Hypothalamus (tissue), 51 donors: ENCODE measurements around the gene CRHR2.
A peak's percentile ranks its signal among the peaks of the same experiment; 100 is the strongest.

ENCODE experiments used
- DNase-seq, 51 donors: peaks; one replicate each; lab custom pipeline; 2025; lab: John Stamatoyannopoulos, UW

Gene CRHR2

GRCh38 chr7:30707391-30708357 lies 25.4 kb upstream of the CRHR2 start:
- DNase-seq = no peak

- DNase-seq = no peak
Observed at GRCh38 chr7:30706908-30707307, 24.7 kb upstream of the CRHR2 start.

GRCh38 chr7:30706316-30706715 lies 24.1 kb upstream of the CRHR2 start:
- DNase-seq = no peak

GRCh38 chr7:30705596-30705995 lies 23.3 kb upstream of the CRHR2 start:
- peak in 2 of 51 donors; percentile 5 to 8 for DNase-seq

- DNase-seq = no peak
Observed at GRCh38 chr7:30705008-30705407, 22.8 kb upstream of the CRHR2 start.

GRCh38 chr7:30703756-30704155 lies 21.5 kb upstream of the CRHR2 start:
- no peak for DNase-seq

- DNase-seq = no peak
Observed at GRCh38 chr7:30702200-30702599, 19.9 kb upstream of the CRHR2 start.

- DNase-seq = no peak
Observed at GRCh38 chr7:30700941-30701340, 18.7 kb upstream of the CRHR2 start.

GRCh38 chr7:30699706-30700495 lies 17.6 kb upstream of the CRHR2 start:
- no peak for DNase-seq

- DNase-seq = no peak
Observed at GRCh38 chr7:30698481-30698880, 16.2 kb upstream of the CRHR2 start.

- no peak for DNase-seq
Observed at GRCh38 chr7:30697719-30698460, 15.6 kb upstream of the CRHR2 start.

GRCh38 chr7:30694774-30695721 lies 12.8 kb upstream of the CRHR2 start:
- DNase-seq = no peak

- DNase-seq = no peak
Observed at GRCh38 chr7:30694218-30694745, 12.0 kb upstream of the CRHR2 start.

GRCh38 chr7:30692882-30693281 lies 10.6 kb upstream of the CRHR2 start:
- no peak for DNase-seq

GRCh38 chr7:30692438-30692837 lies 10.2 kb upstream of the CRHR2 start:
- DNase-seq = no peak

- no peak for DNase-seq
Observed at GRCh38 chr7:30690011-30690410, 7.8 kb upstream of the CRHR2 start.

GRCh38 chr7:30688718-30689221 lies 6.5 kb upstream of the CRHR2 start:
- DNase-seq = peak in 9 of 51 donors; percentile 7 to 59 (median 18)

GRCh38 chr7:30687604-30688003 lies 5.3 kb upstream of the CRHR2 start:
- no peak for DNase-seq

GRCh38 chr7:30684351-30684750 lies 2.1 kb upstream of the CRHR2 start:
- no peak for DNase-seq
